HepG2 (cell line): Measurements from ENCODE around the gene FLRT2. TPM values are rescaled to one million over a fixed set of nuclear protein-coding genes. Genes with fewer than 3 reads are reported as not detected.

Source experiments
- DNMT3B ChIP-seq: conservative IDR thresholded peaks from 2 replicates; pipeline ENCODE4 v1.6.1; 2016; ENCODE audit warnings: missing biosample characterization, control low read depth
- ELF3 ChIP-seq: IDR thresholded peaks from 2 replicates; pipeline ENCODE4 v1.6.1; 2016; ENCODE audit warnings: missing genetic modification reagents, missing compliant biosample characterization
- FOXO1 ChIP-seq: sonication (generic); formaldehyde crosslinking; IDR thresholded peaks from 2 replicates; pipeline ENCODE4 v1.4.0; 2020; ENCODE audit warnings: missing genetic modification reagents
- HMGA1 ChIP-seq: sonication (generic); formaldehyde crosslinking; conservative IDR thresholded peaks from 2 replicates; pipeline ENCODE4 v1.4.0; 2020; ENCODE audit warnings: missing genetic modification reagents
- IRX3 ChIP-seq: sonication (generic); formaldehyde crosslinking; IDR thresholded peaks from 2 replicates; pipeline ENCODE4 v1.8.1; 2023; ENCODE audit warnings: mild to moderate bottlenecking, low read depth, missing genetic modification reagents, borderline replicate concordance
- MLLT10 ChIP-seq: sonication (generic); formaldehyde crosslinking; IDR thresholded peaks from 2 replicates; pipeline ENCODE4 v1.4.0; 2020; ENCODE audit warnings: missing genetic modification reagents
- NR2F6 ChIP-seq, 2 experiments: IDR thresholded peaks; 2 replicates each; pipeline ENCODE4 v1.6.1; 2016; ENCODE audit warnings: antibody characterized with exemption in 1 of 2, mild to moderate bottlenecking in 1 of 2
- RFX3 ChIP-seq: IDR thresholded peaks from 2 replicates; pipeline ENCODE4 v1.6.1; 2016; ENCODE audit warnings: missing biosample characterization, missing genetic modification reagents
- SOX13 ChIP-seq, 3 experiments: fragments of 450-650 bp in 1 of 3; sonication (generic) in 1 of 3; formaldehyde crosslinking in 1 of 3; IDR thresholded peaks in 2 of 3; conservative IDR thresholded peaks in 1 of 3; 2 replicates each; pipeline versions ENCODE4 v1.5.0 to v1.6.1; 2016 to 2020; ENCODE audit warnings: antibody characterized with exemption in 1 of 3, mild to moderate bottlenecking in 1 of 3, missing compliant biosample characterization in 1 of 3, missing genetic modification reagents in 1 of 3, moderate library complexity in 1 of 3
- TCF7 ChIP-seq: sonication (generic); IDR thresholded peaks from 2 replicates; pipeline ENCODE4 v1.6.1; 2016; ENCODE audit warnings: antibody characterized with exemption, low read depth
- ZFP37 ChIP-seq: sonication (generic); formaldehyde crosslinking; IDR thresholded peaks from 2 replicates; pipeline ENCODE4 v1.4.0; 2020; ENCODE audit warnings: missing genetic modification reagents, borderline replicate concordance
- ZNF367 ChIP-seq: sonication (generic); formaldehyde crosslinking; IDR thresholded peaks from 2 replicates; pipeline ENCODE4 v1.4.0; 2020; ENCODE audit warnings: missing genetic modification reagents, borderline replicate concordance
- ZNF562 ChIP-seq: sonication (generic); formaldehyde crosslinking; IDR thresholded peaks from 2 replicates; pipeline ENCODE4 v1.8.0; 2022; ENCODE audit warnings: missing genetic modification reagents, borderline replicate concordance
- ZNF589 ChIP-seq: sonication (generic); formaldehyde crosslinking; conservative IDR thresholded peaks from 2 replicates; pipeline ENCODE4 v1.8.0; 2022; ENCODE audit warnings: mild to moderate bottlenecking, moderate library complexity, missing genetic modification reagents
- ZNF850 ChIP-seq: sonication (generic); formaldehyde crosslinking; conservative IDR thresholded peaks from 2 replicates; pipeline ENCODE4 v1.9.0; 2021; ENCODE audit warnings: mild to moderate bottlenecking, missing genetic modification reagents
- polyA plus RNA-seq, 8 experiments: library from polyadenylated mRNA; depleted of rRNA in 3 of 8; stranded (reverse) in 7 of 8; unstranded in 1 of 8; fragments of >200 nt; fragmentation: Illumina TruSeq in 4 of 8; extraction: Trizol in 4 of 8; gene quantifications; 2 replicates each; pipeline versions ENCODE4 v1.2.1 to v1.2.3, GENCODE V29; 2011 to 2016; ENCODE audit warnings: low read depth in 4 of 8, missing spikeins in 1 of 8, mixed read lengths in 1 of 8; ENCODE audit not compliant: insufficient read depth in 1 of 8
- total RNA-seq, 5 experiments: library from RNA; depleted of rRNA; stranded (reverse); fragments of >200 nt; fragmentation: Illumina TruSeq; extraction: Trizol; gene quantifications; 2 replicates each; pipeline ENCODE4 v1.2.3, GENCODE V29; 2016; ENCODE audit warnings: low read depth in 1 of 5
- TF ChIP-seq, protein P1 (sequence below): IDR thresholded peaks from 2 replicates; pipeline ENCODE4 v1.4.0; 2020; ENCODE audit warnings: mild to moderate bottlenecking, missing genetic modification reagents
- TF ChIP-seq, protein P2 (sequence below): IDR thresholded peaks from 2 replicates; pipeline ENCODE4 v1.6.1; 2012; ENCODE audit warnings: low read depth, low read length, improper control_type of control experiment
- TF ChIP-seq, protein P3 (sequence below): IDR thresholded peaks from 2 replicates; pipeline ENCODE4 v1.6.1; 2016
- TF ChIP-seq, protein P4 (sequence below): sonication (generic); formaldehyde crosslinking; IDR thresholded peaks from 2 replicates; pipeline ENCODE4 v1.4.0; 2020; ENCODE audit warnings: missing genetic modification reagents
- TF ChIP-seq, protein P5 (sequence below): sonication (generic); formaldehyde crosslinking; IDR thresholded peaks from 2 replicates; pipeline ENCODE4 v1.8.1; 2023; ENCODE audit warnings: missing genetic modification reagents, inconsistent platforms, borderline replicate concordance

FLRT2 gene
- total and polyA plus RNA-seq, 2 of the 13 experiments (the other 11 are each of a cell fraction or from before 2014, with no cell fraction given) = not detected

DNA sequence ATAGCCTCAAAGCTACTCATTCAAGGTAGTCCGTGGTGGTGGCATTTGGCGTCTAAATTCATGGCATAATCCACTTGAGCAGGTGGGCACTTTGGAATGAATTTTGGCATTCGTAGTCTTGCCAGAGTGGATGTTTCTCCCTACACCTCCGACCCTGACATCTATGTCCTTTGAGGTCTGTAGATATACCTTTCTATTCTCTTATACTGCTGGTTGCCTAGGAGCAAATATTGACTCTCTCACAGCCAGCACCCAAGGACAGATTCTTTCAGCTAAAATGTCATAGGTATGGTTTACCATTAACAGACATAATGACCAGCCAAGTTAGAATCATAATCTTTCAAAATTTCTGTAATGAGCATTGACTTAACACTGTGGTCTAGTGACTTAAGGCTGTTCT lies 47.4 kb upstream of the FLRT2 start (continued):
- TF ChIP-seq DNMT3B (no peak), ZNF562 (CRISPR knock-in tag) (no peak), IRX3 (CRISPR knock-in tag) (no peak), ZNF367 (CRISPR knock-in tag) (no peak), RFX3 (CRISPR knock-in tag) (peak; percentile 28; the same call in 1 of the 2 replicates), ZNF850 (CRISPR knock-in tag) (no peak), MLLT10 (no peak), ELF3 (peak; percentile 44; the same call in 1 of the 2 replicates), HMGA1 (CRISPR knock-in tag) (no peak), ZNF589 (no peak), TCF7 (no peak), SOX13 (IDR thresholded peaks at IDR 0.05) (no peak), SOX13 (CRISPR knock-in tag; conservative IDR thresholded peaks at IDR 0.05 in 1 of 2, IDR thresholded peaks at IDR 0.05 in 1 of 2) (peak in 1 of 2 experiments; percentile 88; a peak in 2 of 4 replicates), ZFP37 (CRISPR knock-in tag) (no peak), FOXO1 (CRISPR knock-in tag) (peak; percentile 25; the same call in 1 of the 2 replicates), NR2F6 (IDR thresholded peaks at IDR 0.05) (0 out of 2 replicates have a peak, but pooled peaks have one; percentile 13), NR2F6 (CRISPR knock-in tag; IDR thresholded peaks at IDR 0.05) (peak; percentile 59; the same call in 1 of the 2 replicates)
- TF ChIP-seq, protein P1, sequence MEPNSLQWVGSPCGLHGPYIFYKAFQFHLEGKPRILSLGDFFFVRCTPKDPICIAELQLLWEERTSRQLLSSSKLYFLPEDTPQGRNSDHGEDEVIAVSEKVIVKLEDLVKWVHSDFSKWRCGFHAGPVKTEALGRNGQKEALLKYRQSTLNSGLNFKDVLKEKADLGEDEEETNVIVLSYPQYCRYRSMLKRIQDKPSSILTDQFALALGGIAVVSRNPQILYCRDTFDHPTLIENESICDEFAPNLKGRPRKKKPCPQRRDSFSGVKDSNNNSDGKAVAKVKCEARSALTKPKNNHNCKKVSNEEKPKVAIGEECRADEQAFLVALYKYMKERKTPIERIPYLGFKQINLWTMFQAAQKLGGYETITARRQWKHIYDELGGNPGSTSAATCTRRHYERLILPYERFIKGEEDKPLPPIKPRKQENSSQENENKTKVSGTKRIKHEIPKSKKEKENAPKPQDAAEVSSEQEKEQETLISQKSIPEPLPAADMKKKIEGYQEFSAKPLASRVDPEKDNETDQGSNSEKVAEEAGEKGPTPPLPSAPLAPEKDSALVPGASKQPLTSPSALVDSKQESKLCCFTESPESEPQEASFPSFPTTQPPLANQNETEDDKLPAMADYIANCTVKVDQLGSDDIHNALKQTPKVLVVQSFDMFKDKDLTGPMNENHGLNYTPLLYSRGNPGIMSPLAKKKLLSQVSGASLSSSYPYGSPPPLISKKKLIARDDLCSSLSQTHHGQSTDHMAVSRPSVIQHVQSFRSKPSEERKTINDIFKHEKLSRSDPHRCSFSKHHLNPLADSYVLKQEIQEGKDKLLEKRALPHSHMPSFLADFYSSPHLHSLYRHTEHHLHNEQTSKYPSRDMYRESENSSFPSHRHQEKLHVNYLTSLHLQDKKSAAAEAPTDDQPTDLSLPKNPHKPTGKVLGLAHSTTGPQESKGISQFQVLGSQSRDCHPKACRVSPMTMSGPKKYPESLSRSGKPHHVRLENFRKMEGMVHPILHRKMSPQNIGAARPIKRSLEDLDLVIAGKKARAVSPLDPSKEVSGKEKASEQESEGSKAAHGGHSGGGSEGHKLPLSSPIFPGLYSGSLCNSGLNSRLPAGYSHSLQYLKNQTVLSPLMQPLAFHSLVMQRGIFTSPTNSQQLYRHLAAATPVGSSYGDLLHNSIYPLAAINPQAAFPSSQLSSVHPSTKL (CRISPR knock-in tag) = peak; percentile 86
- TF ChIP-seq, protein P2, sequence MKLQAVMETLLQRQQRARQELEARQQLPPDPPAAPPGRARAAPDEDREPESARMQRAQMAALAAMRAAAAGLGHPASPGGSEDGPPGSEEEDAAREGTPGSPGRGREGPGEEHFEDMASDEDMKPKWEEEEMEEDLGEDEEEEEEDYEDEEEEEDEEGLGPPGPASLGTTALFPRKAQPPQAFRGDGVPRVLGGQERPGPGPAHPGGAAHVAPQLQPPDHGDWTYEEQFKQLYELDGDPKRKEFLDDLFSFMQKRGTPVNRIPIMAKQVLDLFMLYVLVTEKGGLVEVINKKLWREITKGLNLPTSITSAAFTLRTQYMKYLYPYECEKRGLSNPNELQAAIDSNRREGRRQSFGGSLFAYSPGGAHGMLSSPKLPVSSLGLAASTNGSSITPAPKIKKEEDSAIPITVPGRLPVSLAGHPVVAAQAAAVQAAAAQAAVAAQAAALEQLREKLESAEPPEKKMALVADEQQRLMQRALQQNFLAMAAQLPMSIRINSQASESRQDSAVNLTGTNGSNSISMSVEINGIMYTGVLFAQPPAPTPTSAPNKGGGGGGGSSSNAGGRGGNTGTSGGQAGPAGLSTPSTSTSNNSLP = peak; percentile 39
- TF ChIP-seq, protein P3, sequence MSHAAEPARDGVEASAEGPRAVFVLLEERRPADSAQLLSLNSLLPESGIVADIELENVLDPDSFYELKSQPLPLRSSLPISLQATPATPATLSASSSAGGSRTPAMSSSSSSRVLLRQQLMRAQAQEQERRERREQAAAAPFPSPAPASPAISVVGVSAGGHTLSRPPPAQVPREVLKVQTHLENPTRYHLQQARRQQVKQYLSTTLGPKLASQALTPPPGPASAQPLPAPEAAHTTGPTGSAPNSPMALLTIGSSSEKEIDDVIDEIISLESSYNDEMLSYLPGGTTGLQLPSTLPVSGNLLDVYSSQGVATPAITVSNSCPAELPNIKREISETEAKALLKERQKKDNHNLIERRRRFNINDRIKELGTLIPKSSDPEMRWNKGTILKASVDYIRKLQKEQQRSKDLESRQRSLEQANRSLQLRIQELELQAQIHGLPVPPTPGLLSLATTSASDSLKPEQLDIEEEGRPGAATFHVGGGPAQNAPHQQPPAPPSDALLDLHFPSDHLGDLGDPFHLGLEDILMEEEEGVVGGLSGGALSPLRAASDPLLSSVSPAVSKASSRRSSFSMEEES (CRISPR knock-in tag) = no peak
- TF ChIP-seq, protein P4, sequence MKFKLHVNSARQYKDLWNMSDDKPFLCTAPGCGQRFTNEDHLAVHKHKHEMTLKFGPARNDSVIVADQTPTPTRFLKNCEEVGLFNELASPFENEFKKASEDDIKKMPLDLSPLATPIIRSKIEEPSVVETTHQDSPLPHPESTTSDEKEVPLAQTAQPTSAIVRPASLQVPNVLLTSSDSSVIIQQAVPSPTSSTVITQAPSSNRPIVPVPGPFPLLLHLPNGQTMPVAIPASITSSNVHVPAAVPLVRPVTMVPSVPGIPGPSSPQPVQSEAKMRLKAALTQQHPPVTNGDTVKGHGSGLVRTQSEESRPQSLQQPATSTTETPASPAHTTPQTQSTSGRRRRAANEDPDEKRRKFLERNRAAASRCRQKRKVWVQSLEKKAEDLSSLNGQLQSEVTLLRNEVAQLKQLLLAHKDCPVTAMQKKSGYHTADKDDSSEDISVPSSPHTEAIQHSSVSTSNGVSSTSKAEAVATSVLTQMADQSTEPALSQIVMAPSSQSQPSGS = no peak
- TF ChIP-seq, protein P5, sequence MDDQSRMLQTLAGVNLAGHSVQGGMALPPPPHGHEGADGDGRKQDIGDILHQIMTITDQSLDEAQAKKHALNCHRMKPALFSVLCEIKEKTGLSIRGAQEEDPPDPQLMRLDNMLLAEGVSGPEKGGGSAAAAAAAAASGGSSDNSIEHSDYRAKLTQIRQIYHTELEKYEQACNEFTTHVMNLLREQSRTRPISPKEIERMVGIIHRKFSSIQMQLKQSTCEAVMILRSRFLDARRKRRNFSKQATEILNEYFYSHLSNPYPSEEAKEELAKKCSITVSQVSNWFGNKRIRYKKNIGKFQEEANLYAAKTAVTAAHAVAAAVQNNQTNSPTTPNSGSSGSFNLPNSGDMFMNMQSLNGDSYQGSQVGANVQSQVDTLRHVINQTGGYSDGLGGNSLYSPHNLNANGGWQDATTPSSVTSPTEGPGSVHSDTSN (CRISPR knock-in tag) = no peak
